ENCODE measurements around the gene TANC1.

TANC1 gene

GRCh38 chr2:159043710-159044109 is 75.3 kb downstream of the TANC1 start:
- H3K4me1 Mint-ChIP-seq: peaks cover 40% of the 10 kb centered on the region

GRCh38 chr2:159044804-159045286 is 76.4 kb downstream of the TANC1 start:
- Mint-ChIP-seq H3K9me3 (peaks cover 35% of the 10 kb centered on the region), H3K36me3 (ENCODE audit: low read depth) (peaks cover 77% of the 10 kb centered on the region), H3K4me1 (peaks cover 50% of the 10 kb centered on the region), H3K27ac (peak overlapping the region; percentile 63), H3K4me3 (no peak overlapping the region), H3K27me3 (ENCODE audit: low read depth, poor library complexity) (peaks cover 16% of the 10 kb centered on the region)
- no peak for DNase-seq
- TF ChIP-seq CTCF (IDR thresholded peaks at IDR 0.05): no peak

More at GRCh38 chr2:159043710-159044109, 75.3 kb downstream of the TANC1 start:
- H3K36me3 Mint-ChIP-seq (ENCODE audit: low read depth): peaks cover 78% of the 10 kb centered on the region
- H3K4me3 Mint-ChIP-seq: no peak overlapping the region
- no peak for DNase-seq
- H3K9me3 Mint-ChIP-seq: peaks cover 46% of the 10 kb centered on the region
- TF ChIP-seq CTCF (IDR thresholded peaks at IDR 0.05): no peak
- H3K27me3 Mint-ChIP-seq (ENCODE audit: low read depth, poor library complexity): peaks cover 13% of the 10 kb centered on the region
- peak overlapping the region; percentile 18 for H3K27ac Mint-ChIP-seq

- Mint-ChIP-seq H3K4me1 (peaks cover 57% of the 10 kb centered on the region), H3K27me3 (ENCODE audit: low read depth, poor library complexity) (peaks cover 12% of the 10 kb centered on the region), H3K36me3 (ENCODE audit: low read depth) (peaks cover 75% of the 10 kb centered on the region), H3K4me3 (no peak overlapping the region), H3K27ac (peak overlapping the region; percentile 65), H3K9me3 (peaks cover 25% of the 10 kb centered on the region)
- DNase-seq: no peak
- no peak for TF ChIP-seq CTCF (IDR thresholded peaks at IDR 0.05)
Measured at GRCh38 chr2:159045545-159046454, 77.4 kb downstream of the TANC1 start.

GRCh38 chr2:159046966-159047365 is 78.5 kb downstream of the TANC1 start:
- H3K4me1 Mint-ChIP-seq: peaks cover 69% of the 10 kb centered on the region
- peak overlapping the region; percentile 95 for H3K27ac Mint-ChIP-seq
- no peak for DNase-seq
- peaks cover 63% of the 10 kb centered on the region for H3K36me3 Mint-ChIP-seq (ENCODE audit: low read depth)
- peaks cover 13% of the 10 kb centered on the region for H3K9me3 Mint-ChIP-seq
- peak overlapping the region; percentile 3 for H3K4me3 Mint-ChIP-seq
- no peak for TF ChIP-seq CTCF (IDR thresholded peaks at IDR 0.05)
- H3K27me3 Mint-ChIP-seq (ENCODE audit: low read depth, poor library complexity): peaks cover 11% of the 10 kb centered on the region

- H3K27me3 Mint-ChIP-seq (ENCODE audit: low read depth, poor library complexity): peaks cover 3% of the 10 kb centered on the region
- no peak for DNase-seq
- no peaks in the 10 kb centered on the region for H3K9me3 Mint-ChIP-seq
- H3K4me1 Mint-ChIP-seq: peaks cover 90% of the 10 kb centered on the region
- H3K27ac Mint-ChIP-seq: no peak overlapping the region
- H3K4me3 Mint-ChIP-seq: no peak overlapping the region
- TF ChIP-seq CTCF (IDR thresholded peaks at IDR 0.05): no peak
- peaks cover 37% of the 10 kb centered on the region for H3K36me3 Mint-ChIP-seq (ENCODE audit: low read depth)
Measured at GRCh38 chr2:159050426-159050825, 82.0 kb downstream of the TANC1 start.
